PC-9 (cell line): Measurements from ENCODE around the gene DSC2. TPM values are rescaled to one million over a fixed set of nuclear protein-coding genes. Genes with fewer than 3 reads are reported as not detected.

Experiments
- BruUV-seq: library from RNA; stranded (reverse); fragments of 400-500 nt; replicated peaks from 2 replicates; lab custom pipeline; 2021; lab: Mats Ljungman, UMichigan
- CTCF ChIA-PET: fragments of 300-600 bp; sonication (Branson Sonifier 250); formaldehyde crosslinking; loops from one replicate; lab custom pipeline; 2022; ENCODE audit warnings: antibody characterized with exemption; lab: Charles Lee
- POLR2A ChIA-PET: fragments of 300-600 bp; sonication (Branson Sonifier 250); formaldehyde crosslinking; loops from one replicate; lab custom pipeline; 2022; ENCODE audit warnings: antibody characterized with exemption; ENCODE audit not compliant: unreplicated experiment; lab: Charles Lee
- DNase-seq, 2 experiments: peaks; one replicate each; pipeline versions ENCODE4 v3.0.0 to v3.0.0-alpha.2; 2015 to 2022; ENCODE audit warnings: mixed read lengths in 1 of 2
- H2AFZ ChIP-seq: fragments of 200-600 bp; sonication (generic); 2 replicates; pipeline ENCODE4 v1.8.1; 2017; ENCODE audit warnings: antibody characterized with exemption
- H3F3A ChIP-seq: fragments of 200-600 bp; sonication (generic); 2 replicates; pipeline ENCODE4 v1.8.1; 2017; ENCODE audit warnings: antibody characterized with exemption, mild to moderate bottlenecking, low read depth; ENCODE audit not compliant: insufficient read depth
- H3K27ac ChIP-seq: fragments of 200-600 bp; sonication (generic); 2 replicates; pipeline ENCODE4 v1.6.1; 2016; ENCODE audit warnings: mixed run types
- H3K27me3 ChIP-seq: fragments of 200-600 bp; sonication (generic); 2 replicates; pipeline ENCODE4 v1.6.1; 2016; ENCODE audit warnings: low read depth, mixed run types; ENCODE audit not compliant: insufficient read depth
- H3K36me3 ChIP-seq: fragments of 200-600 bp; sonication (generic); 2 replicates; pipeline ENCODE4 v1.6.1; 2016; ENCODE audit warnings: low read depth, mixed run types
- H3K4me1 ChIP-seq: fragments of 200-600 bp; sonication (generic); replicated peaks from 2 replicates; pipeline ENCODE4 v1.6.1; 2016; ENCODE audit warnings: mixed run types; ENCODE audit not compliant: insufficient read depth
- H3K4me2 ChIP-seq: fragments of 200-600 bp; sonication (generic); 2 replicates; pipeline ENCODE4 v1.6.1; 2017; ENCODE audit warnings: mixed run types
- H3K4me3 ChIP-seq: fragments of 200-600 bp; sonication (generic); 2 replicates; pipeline ENCODE4 v1.6.1; 2016; ENCODE audit warnings: mixed run types
- H3K79me2 ChIP-seq: fragments of 200-600 bp; sonication (generic); 2 replicates; pipeline ENCODE4 v1.6.1; 2017; ENCODE audit warnings: low read depth, mixed run types
- H3K9me2 ChIP-seq: fragments of 200-600 bp; sonication (generic); 2 replicates; pipeline ENCODE4 v1.8.1; 2017; ENCODE audit warnings: mild to moderate bottlenecking; ENCODE audit not compliant: insufficient read depth
- H3K9me3 ChIP-seq: fragments of 200-600 bp; sonication (generic); 2 replicates; pipeline ENCODE4 v1.8.1; 2016; ENCODE audit warnings: low read depth; ENCODE audit not compliant: insufficient read depth
- H4K20me1 ChIP-seq: fragments of 200-600 bp; sonication (generic); 2 replicates; pipeline ENCODE4 v1.8.1; 2017; ENCODE audit not compliant: insufficient read depth
- EZH2 ChIP-seq: fragments of 200-600 bp; sonication (generic); IDR thresholded peaks from 2 replicates; pipeline ENCODE4 v1.8.0; 2017; ENCODE audit warnings: antibody characterized with exemption, low read depth
- intact Hi-C: fragments of 100-400 bp; cut with micrococcal nuclease; formaldehyde crosslinking; loops from one replicate; pipeline ENCODE4 v1.10.0; 2022; ENCODE audit not compliant: unreplicated experiment
- total RNA-seq: library from RNA; stranded (reverse); gene quantifications from 2 replicates; pipeline ENCODE4 v1.2.3, GENCODE V29; 2021
- TF ChIP-seq, protein P1 (sequence below): fragments of 200-600 bp; sonication (generic); conservative IDR thresholded peaks from 2 replicates; pipeline ENCODE4 v1.6.1; 2017; ENCODE audit warnings: mixed run types, antibody characterized with exemption, mild to moderate bottlenecking, moderate library complexity

Gene DSC2
- total RNA-seq, 1 experiment from 2014 or later = 16.5 TPM

DNA sequence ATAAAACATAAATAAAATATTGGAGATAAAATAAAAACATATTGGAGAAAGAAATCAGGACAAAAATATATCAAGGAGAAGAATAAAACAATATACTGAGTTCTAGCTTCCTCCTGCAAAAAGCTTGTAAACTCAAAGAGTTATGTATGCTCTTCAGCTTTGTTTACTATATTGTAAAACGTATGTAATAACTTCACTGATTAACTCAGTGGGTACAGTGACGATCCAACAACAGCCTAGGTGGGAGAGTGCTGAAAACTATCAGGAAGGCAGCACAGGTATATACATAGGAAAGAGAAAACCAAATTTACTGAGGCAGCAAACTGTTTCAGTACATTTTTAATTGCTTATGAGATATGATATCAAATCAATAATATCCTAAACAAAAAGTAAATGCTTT, 8.3 kb downstream of the DSC2 start:
- Histone ChIP-seq H3K36me3 (no peaks in the 10 kb centered on the region; the same call in 1 of the 2 replicates), H3K9me3 (no peaks in the 10 kb centered on the region), H3K27me3 (no peaks in the 10 kb centered on the region), H2AFZ (no peak overlapping the region), H3K4me2 (no peak overlapping the region), H3K4me1 (peaks cover 4% of the 10 kb centered on the region; the same call in 1 of the 2 replicates), H3K4me3 (no peak overlapping the region), H3K9me2 (no peaks in the 10 kb centered on the region), H3F3A (no peaks in the 10 kb centered on the region), H3K79me2 (no peaks in the 10 kb centered on the region), H3K27ac (no peak overlapping the region), H4K20me1 (no peaks in the 10 kb centered on the region)
- ChIA-PET POLR2A (no interaction called here), CTCF (no interaction called here)
- intact Hi-C loops = no loop called here
- no peak for DNase-seq
- TF ChIP-seq, protein P1, sequence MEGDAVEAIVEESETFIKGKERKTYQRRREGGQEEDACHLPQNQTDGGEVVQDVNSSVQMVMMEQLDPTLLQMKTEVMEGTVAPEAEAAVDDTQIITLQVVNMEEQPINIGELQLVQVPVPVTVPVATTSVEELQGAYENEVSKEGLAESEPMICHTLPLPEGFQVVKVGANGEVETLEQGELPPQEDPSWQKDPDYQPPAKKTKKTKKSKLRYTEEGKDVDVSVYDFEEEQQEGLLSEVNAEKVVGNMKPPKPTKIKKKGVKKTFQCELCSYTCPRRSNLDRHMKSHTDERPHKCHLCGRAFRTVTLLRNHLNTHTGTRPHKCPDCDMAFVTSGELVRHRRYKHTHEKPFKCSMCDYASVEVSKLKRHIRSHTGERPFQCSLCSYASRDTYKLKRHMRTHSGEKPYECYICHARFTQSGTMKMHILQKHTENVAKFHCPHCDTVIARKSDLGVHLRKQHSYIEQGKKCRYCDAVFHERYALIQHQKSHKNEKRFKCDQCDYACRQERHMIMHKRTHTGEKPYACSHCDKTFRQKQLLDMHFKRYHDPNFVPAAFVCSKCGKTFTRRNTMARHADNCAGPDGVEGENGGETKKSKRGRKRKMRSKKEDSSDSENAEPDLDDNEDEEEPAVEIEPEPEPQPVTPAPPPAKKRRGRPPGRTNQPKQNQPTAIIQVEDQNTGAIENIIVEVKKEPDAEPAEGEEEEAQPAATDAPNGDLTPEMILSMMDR = no peak
- no TSS peak for BruUV-seq

- H3K36me3 ChIP-seq = no peaks in the 10 kb centered on the region; the same call in 1 of the 2 replicates
- DNase-seq = no peak
- H3K4me1 ChIP-seq = no peaks in the 10 kb centered on the region
- no peaks in the 10 kb centered on the region for H4K20me1 ChIP-seq
- H2AFZ ChIP-seq = no peak overlapping the region
- H3K4me3 ChIP-seq = no peak overlapping the region
- ChIA-PET CTCF (no interaction called here), POLR2A (no interaction called here)
- TF ChIP-seq, protein P1 = no peak
- no peak for TF ChIP-seq EZH2
- H3K9me3 ChIP-seq = no peaks in the 10 kb centered on the region
- no peaks in the 10 kb centered on the region for H3K9me2 ChIP-seq
- H3K27me3 ChIP-seq = no peaks in the 10 kb centered on the region
- intact Hi-C loops = no loop called here
- no peaks in the 10 kb centered on the region for H3K79me2 ChIP-seq
- no TSS peak for BruUV-seq
- no peaks in the 10 kb centered on the region for H3F3A ChIP-seq
- H3K4me2 ChIP-seq = no peak overlapping the region
- no peak overlapping the region for H3K27ac ChIP-seq
Observed at GRCh38 chr18:31093294-31093693, 8.9 kb downstream of the DSC2 start.

GRCh38 chr18:31091350-31091749, 10.9 kb downstream of the DSC2 start:
- H3K9me3 ChIP-seq = no peaks in the 10 kb centered on the region
- H2AFZ ChIP-seq = no peak overlapping the region
- no peak for DNase-seq
- no TSS peak for BruUV-seq
- no peaks in the 10 kb centered on the region for H3K27me3 ChIP-seq
- H3K36me3 ChIP-seq = no peaks in the 10 kb centered on the region; the same call in 1 of the 2 replicates
- no peak overlapping the region for H3K4me2 ChIP-seq
- H3K27ac ChIP-seq = no peak overlapping the region
- H3F3A ChIP-seq = no peaks in the 10 kb centered on the region
- POLR2A ChIA-PET = no interaction called here
- no peaks in the 10 kb centered on the region for H3K79me2 ChIP-seq
- no peaks in the 10 kb centered on the region for H3K4me1 ChIP-seq
- TF ChIP-seq, protein P1 = no peak
- TF ChIP-seq EZH2 = no peak
- intact Hi-C loops = no loop called here
- no peak overlapping the region for H3K4me3 ChIP-seq
- CTCF ChIA-PET = no interaction called here
- H4K20me1 ChIP-seq = no peaks in the 10 kb centered on the region
- H3K9me2 ChIP-seq = no peaks in the 10 kb centered on the region
